ENCODE measurements around the gene LCE2D.

DNA sequence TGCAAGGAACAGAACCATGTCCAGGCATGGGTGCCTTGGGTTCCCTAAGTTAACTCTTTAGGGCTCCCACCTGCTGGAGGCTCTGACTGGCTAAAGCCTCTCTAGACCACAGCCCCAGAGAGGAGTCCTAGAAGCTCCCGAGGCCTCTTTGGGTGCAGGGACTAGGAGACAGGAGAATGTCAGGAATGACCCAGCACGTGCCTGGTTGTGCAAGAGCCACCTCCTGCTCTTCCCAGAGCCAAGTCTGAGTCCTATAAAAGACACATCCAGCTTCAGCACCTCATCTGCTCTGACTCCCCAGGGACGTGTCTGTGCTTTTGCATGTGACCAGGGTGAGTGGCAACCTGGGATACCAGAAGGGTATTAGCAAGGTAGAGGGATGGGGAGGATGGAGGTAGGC lies at the start of gene LCE2D:
- no peak for TF ChIP-seq POLR2A (IDR thresholded peaks at IDR 0.05; ENCODE audit: low read length)
- no peak for TF ChIP-seq GATA1 (IDR thresholded peaks at IDR 0.05; ENCODE audit: low read depth, low read length)

Measured in erythroblast (primary cell).